Measurements from ENCODE around the gene CERS6. TPM values are rescaled to one million over a fixed set of nuclear protein-coding genes. Genes with fewer than 3 reads are reported as not detected.
A peak's percentile ranks its signal among the peaks of the same experiment; 100 is the strongest.

CERS6 gene
- total RNA-seq, 1 experiment from 2014 or later: 8.3 TPM

DNA sequence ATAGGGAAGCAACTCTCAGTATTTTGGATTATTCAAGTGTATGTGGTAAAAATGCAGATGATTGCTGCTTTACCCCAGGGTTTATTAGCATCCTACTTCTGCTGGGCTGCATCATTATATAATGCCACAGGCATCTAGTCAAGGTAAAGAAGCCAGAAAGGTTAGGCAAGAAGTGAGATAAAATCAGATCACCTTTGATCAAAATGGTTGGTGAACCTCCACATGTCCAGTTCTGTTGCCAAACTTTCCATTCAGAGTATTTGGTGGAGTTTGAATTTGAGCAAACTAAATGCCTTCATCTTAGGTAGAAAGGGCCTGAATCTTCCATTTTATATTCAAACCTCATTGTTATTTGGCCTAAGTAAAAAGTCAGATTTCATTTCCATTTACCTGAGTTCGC is 316.6 kb downstream of the CERS6 start:
- no peaks in the 10 kb centered on the region for H3K36me3 ChIP-seq (ENCODE audit: low read depth)
- H3K9me2 ChIP-seq (ENCODE audit: insufficient read depth): no peaks in the 10 kb centered on the region
- DNase-seq: no peak
- no peaks in the 10 kb centered on the region for H3F3A ChIP-seq (ENCODE audit: insufficient read depth, low read depth)
- H3K4me2 ChIP-seq: no peak overlapping the region
- no peak overlapping the region for H3K27ac ChIP-seq
- intact Hi-C loops (cut with micrococcal nuclease; ENCODE audit: unreplicated experiment): loop anchor here (2.0 to 5.0 kb wide), 2 partner anchors 148 to 425 kb away; no protein-coding TSS in a partner anchor
- H2AFZ ChIP-seq: no peak overlapping the region
- no peaks in the 10 kb centered on the region for H3K4me1 ChIP-seq (replicated peaks; ENCODE audit: insufficient read depth)
- H3K27me3 ChIP-seq (ENCODE audit: insufficient read depth, low read depth): no peaks in the 10 kb centered on the region
- no TSS peak for BruUV-seq (replicated peaks)
- H3K79me2 ChIP-seq (ENCODE audit: low read depth): no peaks in the 10 kb centered on the region
- no peak overlapping the region for H3K4me3 ChIP-seq
- H4K20me1 ChIP-seq (ENCODE audit: insufficient read depth): no peaks in the 10 kb centered on the region
- ChIA-PET CTCF (no interaction called here), POLR2A (ENCODE audit: unreplicated experiment) (no interaction called here)
- H3K9me3 ChIP-seq (ENCODE audit: insufficient read depth, low read depth): no peaks in the 10 kb centered on the region
- TF ChIP-seq, protein P1, sequence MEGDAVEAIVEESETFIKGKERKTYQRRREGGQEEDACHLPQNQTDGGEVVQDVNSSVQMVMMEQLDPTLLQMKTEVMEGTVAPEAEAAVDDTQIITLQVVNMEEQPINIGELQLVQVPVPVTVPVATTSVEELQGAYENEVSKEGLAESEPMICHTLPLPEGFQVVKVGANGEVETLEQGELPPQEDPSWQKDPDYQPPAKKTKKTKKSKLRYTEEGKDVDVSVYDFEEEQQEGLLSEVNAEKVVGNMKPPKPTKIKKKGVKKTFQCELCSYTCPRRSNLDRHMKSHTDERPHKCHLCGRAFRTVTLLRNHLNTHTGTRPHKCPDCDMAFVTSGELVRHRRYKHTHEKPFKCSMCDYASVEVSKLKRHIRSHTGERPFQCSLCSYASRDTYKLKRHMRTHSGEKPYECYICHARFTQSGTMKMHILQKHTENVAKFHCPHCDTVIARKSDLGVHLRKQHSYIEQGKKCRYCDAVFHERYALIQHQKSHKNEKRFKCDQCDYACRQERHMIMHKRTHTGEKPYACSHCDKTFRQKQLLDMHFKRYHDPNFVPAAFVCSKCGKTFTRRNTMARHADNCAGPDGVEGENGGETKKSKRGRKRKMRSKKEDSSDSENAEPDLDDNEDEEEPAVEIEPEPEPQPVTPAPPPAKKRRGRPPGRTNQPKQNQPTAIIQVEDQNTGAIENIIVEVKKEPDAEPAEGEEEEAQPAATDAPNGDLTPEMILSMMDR (conservative IDR thresholded peaks at IDR 0.05): no peak
- no peak for TF ChIP-seq EZH2 (IDR thresholded peaks at IDR 0.05; ENCODE audit: low read depth)

DNA sequence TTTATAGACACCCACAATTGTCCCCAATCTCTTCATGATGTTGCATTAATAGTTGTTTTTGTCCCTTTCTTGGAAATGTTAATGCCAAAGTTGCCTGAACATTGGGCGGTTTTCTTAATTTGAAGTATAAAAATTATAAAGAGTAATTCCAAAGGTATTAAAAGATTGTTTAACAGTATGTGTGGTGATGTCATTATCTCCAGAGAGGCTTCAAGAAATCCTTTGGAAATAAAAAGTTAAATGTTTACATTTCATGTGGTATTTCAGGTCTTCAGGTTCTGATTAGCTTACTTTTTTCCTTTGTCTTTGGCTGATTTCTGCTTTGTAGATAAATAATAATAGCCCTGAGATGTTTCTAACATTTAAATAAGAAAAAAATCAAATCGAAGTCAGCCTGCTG is 317.1 kb downstream of the CERS6 start:
- Histone ChIP-seq H3K9me2 (ENCODE audit: insufficient read depth) (no peaks in the 10 kb centered on the region), H3K4me1 (replicated peaks; ENCODE audit: insufficient read depth) (no peaks in the 10 kb centered on the region), H3K9me3 (ENCODE audit: insufficient read depth, low read depth) (no peaks in the 10 kb centered on the region), H3K27ac (no peak overlapping the region), H3K36me3 (ENCODE audit: low read depth) (no peaks in the 10 kb centered on the region), H3K4me2 (no peak overlapping the region), H3K4me3 (no peak overlapping the region), H3K79me2 (ENCODE audit: low read depth) (no peaks in the 10 kb centered on the region), H3K27me3 (ENCODE audit: insufficient read depth, low read depth) (no peaks in the 10 kb centered on the region), H3F3A (ENCODE audit: insufficient read depth, low read depth) (no peaks in the 10 kb centered on the region), H4K20me1 (ENCODE audit: insufficient read depth) (no peaks in the 10 kb centered on the region), H2AFZ (no peak overlapping the region)
- ChIA-PET POLR2A (ENCODE audit: unreplicated experiment) (no interaction called here), CTCF (no interaction called here)
- BruUV-seq (replicated peaks): no TSS peak
- intact Hi-C loops (cut with micrococcal nuclease; ENCODE audit: unreplicated experiment): loop anchor here (2.0 to 5.0 kb wide), 2 partner anchors 148 to 426 kb away; no protein-coding TSS in a partner anchor
- TF ChIP-seq, protein P1 (conservative IDR thresholded peaks at IDR 0.05): no peak
- no peak for TF ChIP-seq EZH2 (IDR thresholded peaks at IDR 0.05; ENCODE audit: low read depth)
- no peak for DNase-seq

DNA sequence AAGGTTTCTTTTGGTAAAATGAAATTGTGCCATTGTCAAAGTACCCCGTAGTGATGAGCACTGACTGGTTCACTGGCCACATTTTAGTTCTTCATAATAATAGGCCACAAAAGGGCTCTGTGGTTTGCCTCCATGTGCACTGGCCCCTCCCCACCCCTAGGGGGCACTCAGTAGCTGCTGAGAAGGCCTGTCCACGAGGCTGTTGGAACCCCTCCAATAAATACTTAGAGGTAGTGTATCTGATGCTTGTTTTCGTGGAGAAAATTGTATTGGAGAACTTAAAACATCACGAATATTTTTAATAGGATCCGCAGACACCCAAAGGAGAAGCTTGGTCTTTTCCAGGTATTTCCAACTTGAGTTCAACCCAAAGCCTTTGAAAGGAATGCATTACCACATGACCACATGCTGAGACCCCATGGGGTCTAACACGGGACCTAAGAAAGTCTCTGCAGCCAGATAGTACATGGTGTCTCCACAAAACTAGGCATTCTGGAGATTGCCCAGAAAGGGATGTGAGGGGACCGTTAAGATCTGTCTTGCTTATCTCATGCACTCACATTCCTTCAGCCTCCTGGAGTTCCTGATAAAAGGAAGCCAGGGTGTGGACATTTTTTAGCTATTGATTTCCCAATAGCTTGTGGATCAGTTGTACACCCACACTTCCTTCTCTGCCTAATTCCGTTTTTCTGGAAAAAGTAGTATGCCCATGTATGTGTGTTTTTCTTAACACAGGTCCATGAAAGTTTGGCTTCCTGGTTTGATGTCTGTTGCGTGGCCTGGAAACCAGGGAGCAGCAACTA is 317.8 kb downstream of the CERS6 start:
- no TSS peak for BruUV-seq (replicated peaks)

More for the DNA sequence above, 317.8 kb downstream of the CERS6 start:
- H4K20me1 ChIP-seq (ENCODE audit: insufficient read depth): no peaks in the 10 kb centered on the region
- no peak overlapping the region for H3K27ac ChIP-seq
- no peaks in the 10 kb centered on the region for H3F3A ChIP-seq (ENCODE audit: insufficient read depth, low read depth)
- no peaks in the 10 kb centered on the region for H3K27me3 ChIP-seq (ENCODE audit: insufficient read depth, low read depth)
- DNase-seq: peak in 1 of 2 experiments; percentile 15
- no peaks in the 10 kb centered on the region for H3K36me3 ChIP-seq (ENCODE audit: low read depth)
- ChIA-PET CTCF (interaction anchor here (1.2 kb wide), 1 partner anchor 151 kb away, joined by 3 read pairs; no protein-coding TSS in a partner anchor), POLR2A (ENCODE audit: unreplicated experiment) (no interaction called here)
- H3K9me2 ChIP-seq (ENCODE audit: insufficient read depth): no peaks in the 10 kb centered on the region
- no peak overlapping the region for H2AFZ ChIP-seq
- intact Hi-C loops (cut with micrococcal nuclease; ENCODE audit: unreplicated experiment): loop anchor here (2.0 to 5.0 kb wide), 2 partner anchors 147 to 427 kb away; no protein-coding TSS in a partner anchor
- TF ChIP-seq, protein P1 (conservative IDR thresholded peaks at IDR 0.05): peak; percentile 75
- TF ChIP-seq EZH2 (IDR thresholded peaks at IDR 0.05; ENCODE audit: low read depth): no peak
- H3K4me2 ChIP-seq: no peak overlapping the region
- no peaks in the 10 kb centered on the region for H3K9me3 ChIP-seq (ENCODE audit: insufficient read depth, low read depth)
- no peaks in the 10 kb centered on the region for H3K4me1 ChIP-seq (replicated peaks; ENCODE audit: insufficient read depth)
- H3K79me2 ChIP-seq (ENCODE audit: low read depth): no peaks in the 10 kb centered on the region
- no peak overlapping the region for H3K4me3 ChIP-seq
